Limb (tissue), 2 donors: ENCODE results near the gene CHD5.

Experiments
- DNase-seq, 2 donors: peaks; one replicate each; pipeline ENCODE4 v3.0.0-alpha.2; 2016; ENCODE audit errors: extremely low spot score in 2 of 2

Gene CHD5

DNA sequence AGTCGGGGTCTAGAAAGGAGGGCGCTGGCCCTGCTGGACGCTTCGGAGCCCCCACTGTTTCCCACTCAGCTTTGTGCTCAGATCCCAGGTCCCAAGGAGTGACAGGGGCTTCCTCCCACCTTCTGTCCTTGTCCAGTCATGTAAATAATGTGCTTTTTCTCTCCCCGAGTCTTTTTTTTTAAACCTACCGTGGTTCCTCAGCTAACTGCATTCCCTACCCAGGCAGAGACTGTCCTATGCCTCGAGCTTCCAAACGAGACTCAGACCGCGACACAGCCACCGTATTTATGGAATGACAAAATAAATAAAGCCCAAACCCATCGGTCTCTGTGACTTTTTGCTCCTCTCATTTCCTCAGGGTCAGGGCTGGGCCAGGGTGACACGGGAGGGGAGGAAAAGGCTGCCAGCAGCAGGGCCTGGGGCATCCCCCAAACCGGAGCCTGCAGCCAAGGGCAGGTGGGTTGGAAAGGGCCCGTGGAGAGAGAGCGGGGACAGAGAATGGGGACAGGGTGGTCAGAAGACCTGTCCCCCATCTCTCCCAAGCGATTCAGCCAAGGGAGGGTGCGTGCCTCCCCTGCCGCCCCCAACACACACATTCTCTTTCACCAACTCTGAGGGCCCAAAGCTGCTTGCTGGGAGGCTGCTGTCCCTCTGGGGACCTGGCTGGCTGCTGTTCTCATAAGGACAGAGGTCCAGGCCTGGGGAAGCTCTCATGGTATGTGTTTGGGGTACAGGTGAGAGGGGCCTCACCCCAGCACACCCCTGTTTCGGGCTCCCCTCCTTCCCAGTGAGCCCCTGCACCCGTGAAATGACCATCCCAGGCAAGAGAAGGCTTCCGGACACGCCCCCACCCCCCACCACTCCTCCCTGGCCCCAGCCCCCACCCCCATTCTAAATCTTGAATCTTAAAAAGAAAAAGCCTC lies 79.0 kb downstream of the CHD5 start:
- DNase-seq = no peak

DNA sequence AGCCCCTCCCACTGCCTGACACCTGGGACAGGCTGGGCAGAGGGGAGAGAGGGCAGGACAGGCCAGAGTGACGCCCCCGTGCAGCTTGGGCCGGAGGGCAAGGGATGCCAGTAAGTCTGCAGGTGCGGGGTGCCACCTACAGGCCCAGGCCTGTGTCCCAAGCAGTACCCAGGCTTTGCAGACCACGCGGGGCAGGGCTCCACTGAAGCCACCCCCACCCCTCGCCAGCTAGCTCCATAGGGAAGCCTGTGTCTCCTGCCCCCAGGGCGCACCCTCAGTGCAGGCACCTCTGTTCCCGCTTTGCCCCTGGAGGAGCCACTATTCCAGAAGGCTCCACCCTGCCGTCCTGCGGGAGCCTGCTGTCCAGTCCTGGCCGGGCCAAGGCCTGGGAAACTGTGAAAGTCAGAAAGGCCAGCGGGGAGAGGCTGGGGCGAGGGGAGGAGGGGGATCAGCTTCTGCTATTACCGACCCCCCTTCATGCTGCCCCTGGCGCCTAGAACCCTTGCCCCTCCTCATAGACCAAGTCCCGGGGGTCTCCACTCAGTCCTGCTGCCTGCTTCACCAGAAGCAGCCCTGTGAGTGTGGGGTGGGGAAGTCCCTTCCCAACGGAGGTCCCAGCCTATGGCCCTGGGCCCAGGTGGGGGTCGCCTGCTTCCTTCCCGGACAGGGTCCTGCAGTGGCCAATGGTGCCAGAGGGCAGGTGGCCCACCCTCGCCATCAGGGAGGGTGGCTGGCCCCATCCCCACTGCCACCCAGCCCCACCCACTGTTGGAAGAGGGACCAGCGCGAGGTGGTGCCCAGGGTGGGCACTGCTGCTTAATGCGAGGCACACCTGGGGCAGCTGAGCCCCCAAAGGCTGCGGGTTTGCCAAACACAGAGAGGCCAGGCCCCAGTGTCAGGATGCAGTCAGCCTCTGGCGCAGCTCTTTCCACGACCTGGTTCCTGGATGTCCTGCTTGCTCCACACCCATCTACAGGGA lies 80.0 kb downstream of the CHD5 start:
- DNase-seq = no peak

DNA sequence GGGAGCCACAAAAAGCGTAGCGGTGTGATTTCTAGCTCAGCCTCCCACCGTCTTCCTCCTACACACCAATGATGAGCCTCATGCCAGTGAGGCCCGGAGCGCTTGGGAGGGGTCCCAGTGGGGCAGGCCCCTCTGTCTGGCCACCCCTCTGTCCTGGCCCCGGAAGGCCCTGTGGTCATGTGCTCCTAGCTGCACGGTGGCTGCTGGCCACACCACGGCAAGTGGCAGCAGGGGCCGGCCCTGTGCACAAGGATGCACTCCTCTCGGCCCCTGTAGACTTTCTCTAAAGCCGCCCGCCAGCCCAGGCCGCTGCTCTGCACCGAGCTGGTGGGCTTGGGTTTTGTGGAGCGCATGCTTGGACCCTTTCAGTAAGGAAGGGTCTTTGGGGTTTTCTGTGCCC lies 80.8 kb downstream of the CHD5 start:
- DNase-seq = no peak

- no peak for DNase-seq
Observed at GRCh38 chr1:6098303-6099215, 81.6 kb downstream of the CHD5 start.

GRCh38 chr1:6097824-6098223 lies 82.3 kb downstream of the CHD5 start:
- no peak for DNase-seq

- no peak for DNase-seq
Observed at GRCh38 chr1:6097117-6097595, 83.0 kb downstream of the CHD5 start.

DNA sequence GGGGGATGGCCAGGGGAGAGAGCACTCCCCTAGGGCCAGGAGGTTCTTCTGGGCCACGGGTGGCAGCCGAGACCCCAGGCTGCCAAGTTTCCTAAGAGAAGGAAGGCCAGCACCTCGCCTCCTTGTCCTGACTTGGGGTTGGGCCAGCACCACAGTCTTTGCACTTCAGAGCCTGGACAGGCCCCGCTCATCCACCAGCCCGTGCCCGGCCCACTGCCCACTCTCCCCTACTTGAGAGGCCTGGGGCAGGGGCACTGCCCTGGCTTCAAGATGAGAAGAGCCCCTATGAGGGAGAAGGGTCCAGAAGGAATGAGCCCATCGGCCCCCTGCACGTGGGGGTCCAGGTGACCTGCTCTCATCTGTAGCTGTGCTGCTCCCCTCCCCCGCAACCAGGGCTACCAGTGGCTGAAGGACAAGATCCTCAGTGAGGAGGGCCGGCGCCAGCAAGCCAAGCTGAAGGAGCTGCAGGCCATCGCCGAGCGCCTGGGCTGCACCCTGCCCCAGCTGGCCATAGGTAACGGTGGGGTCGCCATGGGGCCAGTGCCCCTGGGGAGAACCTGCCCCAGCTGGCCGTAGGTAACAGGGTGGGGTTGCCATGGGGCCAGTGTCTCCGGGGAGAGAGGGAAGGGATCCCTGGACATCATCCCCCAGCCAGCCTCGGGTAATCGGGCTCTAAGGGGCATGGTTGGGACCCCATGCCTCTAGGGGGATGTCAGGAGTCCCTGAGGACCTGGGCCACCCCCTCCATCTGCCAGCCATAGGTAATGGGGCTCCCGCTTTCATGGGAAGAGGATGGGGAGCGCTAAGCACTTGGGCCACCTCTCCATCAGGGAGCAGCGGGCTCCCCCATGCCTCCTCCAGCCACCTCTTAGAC lies 83.6 kb downstream of the CHD5 start:
- no peak for DNase-seq

- no peak for DNase-seq
Observed at GRCh38 chr1:6095511-6096242, 84.4 kb downstream of the CHD5 start.

DNA sequence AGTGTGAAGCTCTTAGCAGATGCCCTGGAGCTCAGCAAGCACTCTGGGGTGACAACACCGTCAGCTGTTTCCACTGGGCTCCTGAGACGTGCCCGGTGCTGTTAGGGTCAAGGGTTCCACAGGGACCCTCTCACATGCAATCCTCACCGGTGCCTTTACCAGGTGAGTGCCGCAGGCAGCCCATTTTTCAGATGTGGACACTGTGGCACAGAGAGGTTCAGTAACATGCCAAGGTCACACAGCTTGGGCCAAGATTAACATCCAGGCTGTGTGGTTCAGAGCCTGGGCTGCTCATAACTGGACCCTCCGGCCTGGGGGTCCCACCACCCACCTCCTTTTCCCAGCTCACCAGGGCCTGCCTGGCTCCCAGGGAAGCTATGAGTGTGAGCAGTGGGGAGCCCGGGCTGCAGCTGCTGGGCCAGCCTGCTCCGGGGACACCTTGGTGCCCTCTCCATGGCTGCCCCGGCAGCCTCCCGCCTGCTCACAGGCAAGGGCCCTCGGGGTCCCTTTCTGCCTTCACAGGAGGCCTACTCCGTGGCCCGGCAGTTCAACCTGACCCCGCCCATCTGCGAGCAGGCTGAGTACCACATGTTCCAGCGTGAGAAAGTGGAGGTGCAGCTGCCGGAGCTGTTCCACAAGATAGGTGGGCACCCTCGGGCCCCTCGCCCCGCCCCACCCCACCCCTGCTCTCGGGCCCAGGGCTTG lies 85.2 kb downstream of the CHD5 start:
- no peak for DNase-seq

DNA sequence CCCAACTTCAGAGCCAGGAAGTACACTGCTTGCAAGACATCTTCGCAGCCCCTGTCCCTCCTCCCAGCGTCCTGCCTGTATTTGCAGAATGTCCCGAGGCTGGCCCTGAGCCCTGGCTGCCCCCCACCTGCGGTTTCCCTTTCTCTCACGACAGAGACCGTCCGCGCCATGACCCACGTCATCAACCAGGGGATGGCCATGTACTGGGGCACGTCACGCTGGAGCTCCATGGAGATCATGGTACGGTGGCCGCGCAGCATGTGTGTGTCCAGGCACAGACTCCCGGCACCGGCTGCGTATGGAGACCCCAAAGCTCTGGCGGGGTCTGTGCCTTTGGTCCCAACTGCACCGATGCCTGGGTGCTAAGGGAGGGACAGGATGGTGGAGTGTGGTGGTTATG lies 85.9 kb downstream of the CHD5 start:
- no peak for DNase-seq

DNA sequence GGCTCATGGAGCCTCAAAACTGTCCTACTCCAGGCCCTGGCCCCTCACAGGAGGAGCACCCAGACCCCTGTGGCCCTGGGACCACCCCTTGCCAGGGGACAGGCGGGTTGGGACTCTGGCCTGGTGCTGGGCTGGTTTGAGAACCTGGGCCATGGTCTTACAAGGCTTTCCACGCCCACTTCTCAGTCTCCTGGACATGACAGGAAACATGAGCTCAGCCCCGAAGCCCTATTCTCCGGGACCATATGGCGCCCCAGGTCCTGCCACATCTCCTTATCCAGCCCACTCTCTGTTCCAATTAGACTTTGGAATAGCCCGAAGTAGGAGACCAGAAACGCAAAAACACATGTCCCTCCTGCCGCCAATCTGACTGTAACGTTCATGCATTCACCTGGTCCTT lies 86.5 kb downstream of the CHD5 start:
- no peak for DNase-seq

DNA sequence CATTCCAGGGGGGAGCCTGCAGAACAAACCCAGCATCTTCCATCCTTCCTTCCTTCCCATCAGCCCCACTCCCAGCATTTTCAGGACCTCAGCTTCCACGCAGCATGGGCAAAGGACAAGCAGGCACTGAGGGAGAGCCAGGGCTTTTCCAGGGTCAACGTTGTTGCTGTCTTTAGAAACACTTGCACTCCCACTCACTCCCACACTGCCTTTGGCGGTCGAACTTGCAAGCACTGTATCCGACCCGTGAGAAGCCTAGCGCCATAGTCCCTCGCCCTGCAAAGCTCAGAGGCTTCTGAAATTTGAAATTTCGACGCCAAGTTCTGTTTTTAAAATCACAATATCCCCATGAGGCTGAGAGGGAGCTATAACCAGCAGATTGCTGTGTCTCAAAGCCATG lies 87.0 kb downstream of the CHD5 start:
- no peak for DNase-seq

DNA sequence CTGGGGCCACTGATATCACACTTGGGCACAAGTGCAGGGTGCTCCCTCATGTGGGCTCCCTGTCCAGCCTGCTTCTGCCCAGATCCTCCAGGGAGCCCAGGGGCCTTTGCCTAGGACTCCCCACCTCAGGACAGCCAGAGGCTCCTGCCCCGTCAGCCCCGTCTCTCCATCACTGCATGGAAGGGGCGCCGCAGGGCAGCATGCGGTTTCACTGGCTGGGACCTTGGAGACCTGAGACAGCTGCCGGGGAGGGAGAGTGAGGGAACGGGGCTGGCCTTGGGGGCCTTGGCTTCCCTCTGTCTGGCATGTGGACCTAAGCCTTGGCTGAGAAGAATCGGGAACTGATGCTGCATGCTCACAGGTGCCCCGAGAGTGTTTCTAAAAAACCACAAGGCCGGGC lies 87.9 kb downstream of the CHD5 start:
- DNase-seq = no peak

- DNase-seq = no peak
Observed at GRCh38 chr1:6091823-6092109, 88.4 kb downstream of the CHD5 start.

DNA sequence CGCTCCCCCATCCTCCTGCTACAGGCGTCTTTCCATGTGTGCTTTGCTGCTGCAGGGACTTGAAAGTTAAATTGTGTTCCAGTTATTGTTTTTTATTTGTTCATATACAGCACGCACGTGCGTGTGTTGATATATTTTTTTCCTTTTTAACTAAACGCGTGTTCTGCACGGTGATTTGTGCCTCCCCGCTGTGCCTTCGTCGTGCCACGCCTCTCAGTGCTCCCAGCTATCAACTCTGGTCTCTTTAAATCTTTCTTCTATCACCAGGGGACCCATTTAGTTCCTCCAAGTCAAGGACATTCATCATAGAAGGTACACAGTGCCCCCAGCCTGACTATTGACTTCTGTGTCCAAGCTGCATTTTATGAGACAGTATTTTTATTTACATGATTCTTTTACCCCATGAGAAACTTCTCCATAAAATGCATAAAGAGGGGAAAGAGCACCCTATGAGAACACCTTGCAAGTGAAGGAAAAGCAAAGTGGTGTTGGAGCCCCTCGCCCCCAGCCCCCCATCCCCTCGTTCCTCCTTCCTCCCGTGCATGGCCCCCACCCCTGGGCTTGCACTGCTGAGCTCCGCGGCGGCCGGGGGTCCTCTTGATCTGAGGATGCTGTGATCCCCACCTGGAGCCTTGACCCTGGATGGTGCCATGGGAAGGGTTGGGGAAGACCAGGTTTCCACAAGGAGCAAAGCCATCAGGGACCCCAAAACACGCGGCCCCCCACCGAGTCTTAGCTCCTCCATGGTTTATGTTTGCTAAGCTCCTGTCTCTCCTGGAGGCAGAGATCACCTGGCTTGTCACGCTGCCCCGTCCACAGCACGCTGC lies 88.9 kb downstream of the CHD5 start:
- DNase-seq = no peak

GRCh38 chr1:6090288-6090687 lies 89.8 kb downstream of the CHD5 start:
- DNase-seq = no peak

- no peak for DNase-seq
Observed at GRCh38 chr1:6088956-6089355, 91.2 kb downstream of the CHD5 start.

DNA sequence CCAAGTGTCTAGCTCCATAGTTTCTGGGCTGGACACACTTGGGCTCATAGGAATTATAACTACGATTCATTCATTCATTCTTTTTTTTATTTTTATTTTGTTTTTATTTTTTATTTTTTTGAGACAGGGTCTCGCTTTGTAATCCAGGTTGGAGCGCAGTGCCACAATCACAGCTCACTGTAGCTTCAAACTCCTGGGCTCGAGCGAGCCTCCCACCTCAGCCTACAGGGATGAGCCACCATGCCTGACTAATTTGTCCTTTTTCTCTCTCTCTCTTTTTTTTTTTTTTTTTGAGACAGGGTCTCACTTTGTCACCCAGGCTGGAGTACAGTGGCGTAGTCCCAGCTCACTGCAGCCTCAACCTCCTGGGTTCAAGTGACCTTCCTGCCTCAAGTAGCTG lies 92.2 kb downstream of the CHD5 start:
- DNase-seq = no peak
